ENCODE measurements around the gene XPO5. TPM values are rescaled to one million over a fixed set of nuclear protein-coding genes. Genes with fewer than 3 reads are reported as not detected.
A peak's percentile ranks its signal among the peaks of the same experiment; 100 is the strongest.

XPO5 gene
- total RNA-seq, 1 donor from 2014 or later: 35.0 TPM

GRCh38 chr6:43477235-43478007 lies 98.4 kb downstream of the XPO5 start, which contains the start of gene TJAP1:
Gene TJAP1 (plus strand): TSS chr6:43477570. CDS start chr6:43499002, 21,432 bp downstream.
- no peaks in the 10 kb centered on the region for H3K36me3 Mint-ChIP-seq (ENCODE audit: unreplicated experiment)
- peak within 1 kb of the TSS; percentile 96 for H3K27ac Mint-ChIP-seq (ENCODE audit: unreplicated experiment)
- no peaks in the 10 kb centered on the region for H3K9me3 Mint-ChIP-seq (ENCODE audit: unreplicated experiment)
- H3K4me1 Mint-ChIP-seq (ENCODE audit: unreplicated experiment): peaks cover 33% of the 10 kb centered on the region
- peak within 1 kb of the TSS; percentile 94 for H3K4me3 Mint-ChIP-seq (ENCODE audit: unreplicated experiment)
- DNase-seq (ENCODE audit: extremely low spot score, unreplicated experiment): peak; percentile 97
- no peaks in the 10 kb centered on the region for H3K27me3 Mint-ChIP-seq (ENCODE audit: unreplicated experiment)
- TF ChIP-seq CTCF (IDR thresholded peaks at IDR 0.05): no peak

- no peaks in the 10 kb centered on the region for H3K9me3 Mint-ChIP-seq (ENCODE audit: unreplicated experiment)
- peak overlapping the region; percentile 96 for H3K27ac Mint-ChIP-seq (ENCODE audit: unreplicated experiment)
- DNase-seq (ENCODE audit: extremely low spot score, unreplicated experiment): no peak
- no peaks in the 10 kb centered on the region for H3K36me3 Mint-ChIP-seq (ENCODE audit: unreplicated experiment)
- H3K4me3 Mint-ChIP-seq (ENCODE audit: unreplicated experiment): peak overlapping the region; percentile 94
- H3K4me1 Mint-ChIP-seq (ENCODE audit: unreplicated experiment): peaks cover 31% of the 10 kb centered on the region
- TF ChIP-seq CTCF (IDR thresholded peaks at IDR 0.05): no peak
- H3K27me3 Mint-ChIP-seq (ENCODE audit: unreplicated experiment): peaks cover under 1% of the 10 kb centered on the region
Measured at GRCh38 chr6:43476746-43477145, 99.1 kb downstream of the XPO5 start.

- Mint-ChIP-seq H3K36me3 (ENCODE audit: unreplicated experiment) (no peaks in the 10 kb centered on the region), H3K9me3 (ENCODE audit: unreplicated experiment) (no peaks in the 10 kb centered on the region), H3K4me1 (ENCODE audit: unreplicated experiment) (peaks cover 30% of the 10 kb centered on the region), H3K27ac (ENCODE audit: unreplicated experiment) (no peak overlapping the region), H3K27me3 (ENCODE audit: unreplicated experiment) (peaks cover 10% of the 10 kb centered on the region), H3K4me3 (ENCODE audit: unreplicated experiment) (no peak overlapping the region)
- no peak for DNase-seq (ENCODE audit: extremely low spot score, unreplicated experiment)
- TF ChIP-seq CTCF (IDR thresholded peaks at IDR 0.05): no peak
Measured at GRCh38 chr6:43475516-43475915, 100.3 kb downstream of the XPO5 start.

- Mint-ChIP-seq H3K9me3 (ENCODE audit: unreplicated experiment) (no peaks in the 10 kb centered on the region), H3K27ac (ENCODE audit: unreplicated experiment) (no peak overlapping the region), H3K4me3 (ENCODE audit: unreplicated experiment) (no peak overlapping the region), H3K36me3 (ENCODE audit: unreplicated experiment) (no peaks in the 10 kb centered on the region), H3K4me1 (ENCODE audit: unreplicated experiment) (peaks cover 8% of the 10 kb centered on the region), H3K27me3 (ENCODE audit: unreplicated experiment) (peaks cover 14% of the 10 kb centered on the region)
- TF ChIP-seq CTCF (IDR thresholded peaks at IDR 0.05): no peak
- DNase-seq (ENCODE audit: extremely low spot score, unreplicated experiment): no peak
Measured at GRCh38 chr6:43472515-43472914, 103.3 kb downstream of the XPO5 start.

Other genes starting within 250 kb of the XPO5 start
- gene ZNF318, start 206.4 kb downstream of the XPO5 start, total RNA-seq: 25.1 and 26.0 TPM in 2 replicates
- 40.1 and 42.8 TPM in 2 replicates for gene ABCC10, start 148.5 kb downstream of the XPO5 start, total RNA-seq
- 0.43 TPM in 1 of 2 replicates, not detected in the other for gene DLK2, start 120.5 kb downstream of the XPO5 start, total RNA-seq
- gene TJAP1, start 98.5 kb downstream of the XPO5 start, total RNA-seq: 38.7 and 42.8 TPM in 2 replicates
- 0.29 and 0.40 TPM in 2 replicates for gene LRRC73, start 65.7 kb downstream of the XPO5 start, total RNA-seq
- gene YIPF3, start 59.1 kb downstream of the XPO5 start, total RNA-seq: 148 and 151 TPM in 2 replicates
- gene POLR1C, start 58.9 kb downstream of the XPO5 start, total RNA-seq: 27.9 and 32.8 TPM in 2 replicates
- gene POLH, start 147 bp upstream of the XPO5 start, total RNA-seq: 27.7 and 28.2 TPM in 2 replicates
- 84.9 and 86.4 TPM in 2 replicates for gene GTPBP2, start 53.2 kb upstream of the XPO5 start, total RNA-seq
- gene MAD2L1BP, start 59.8 kb upstream of the XPO5 start, total RNA-seq: 24.2 and 27.5 TPM in 2 replicates
- 0.16 and 0.26 TPM in 2 replicates for gene RSPH9, start 69.0 kb upstream of the XPO5 start, total RNA-seq
- gene MRPS18A, start 111.8 kb upstream of the XPO5 start, total RNA-seq: 35.3 and 37.3 TPM in 2 replicates
- 59.5 and 69.7 TPM in 2 replicates for gene VEGFA, start 194.2 kb upstream of the XPO5 start, total RNA-seq